ENCODE data around the gene HAO1. TPM values are rescaled to one million over a fixed set of nuclear protein-coding genes. Genes with fewer than 3 reads are reported as not detected.

HAO1 gene
- total RNA-seq, 1 donor, result not detected

GRCh38 chr20:7893014-7893730 lies 47.1 kb downstream of the HAO1 start:
- Histone ChIP-seq H3K9me3 (ENCODE audit: low read depth, low read length) (no peaks in the 10 kb centered on the region), H3K4me1 (ENCODE audit: insufficient read depth, low read length) (no peaks in the 10 kb centered on the region), H3K27ac (ENCODE audit: low read depth, low read length) (no peak overlapping the region), H3K4me2 (ENCODE audit: insufficient read depth, low read length) (no peak overlapping the region), H3K36me3 (ENCODE audit: insufficient read depth, low read length) (no peaks in the 10 kb centered on the region), H3K79me2 (ENCODE audit: insufficient read depth, low read length) (no peaks in the 10 kb centered on the region), H2AFZ (ENCODE audit: low read length) (no peak overlapping the region), H3K4me3 (ENCODE audit: insufficient read depth, low read length) (no peak overlapping the region), H4K20me1 (ENCODE audit: insufficient read depth, low read length) (no peaks in the 10 kb centered on the region), H3K27me3 (ENCODE audit: insufficient read depth, low read length) (no peaks in the 10 kb centered on the region)
- no peak for TF ChIP-seq CTCF (IDR thresholded peaks at IDR 0.05; ENCODE audit: extremely low read depth, low read depth, low read length)
- no peak for DNase-seq (ENCODE audit: insufficient read length, low spot score, missing footprints)

- no peak for DNase-seq (ENCODE audit: insufficient read length, low spot score, missing footprints)
- TF ChIP-seq CTCF (IDR thresholded peaks at IDR 0.05; ENCODE audit: extremely low read depth, low read depth, low read length), result no peak
- no peaks in the 10 kb centered on the region for H3K79me2 ChIP-seq (ENCODE audit: insufficient read depth, low read length)
- no peaks in the 10 kb centered on the region for H3K4me1 ChIP-seq (ENCODE audit: insufficient read depth, low read length)
- no peak overlapping the region for H2AFZ ChIP-seq (ENCODE audit: low read length)
- H4K20me1 ChIP-seq (ENCODE audit: insufficient read depth, low read length), result no peaks in the 10 kb centered on the region
- H3K9me3 ChIP-seq (ENCODE audit: low read depth, low read length), result no peaks in the 10 kb centered on the region
- no peak overlapping the region for H3K27ac ChIP-seq (ENCODE audit: low read depth, low read length)
- no peaks in the 10 kb centered on the region for H3K36me3 ChIP-seq (ENCODE audit: insufficient read depth, low read length)
- H3K4me2 ChIP-seq (ENCODE audit: insufficient read depth, low read length), result no peak overlapping the region
- H3K27me3 ChIP-seq (ENCODE audit: insufficient read depth, low read length), result no peaks in the 10 kb centered on the region
- no peak overlapping the region for H3K4me3 ChIP-seq (ENCODE audit: insufficient read depth, low read length)
Measured at GRCh38 chr20:7891705-7892104, 48.6 kb downstream of the HAO1 start.

- no peaks in the 10 kb centered on the region for H4K20me1 ChIP-seq (ENCODE audit: insufficient read depth, low read length)
- no peaks in the 10 kb centered on the region for H3K4me1 ChIP-seq (ENCODE audit: insufficient read depth, low read length)
- H3K27me3 ChIP-seq (ENCODE audit: insufficient read depth, low read length), result no peaks in the 10 kb centered on the region
- H3K27ac ChIP-seq (ENCODE audit: low read depth, low read length), result no peak overlapping the region
- no peak for DNase-seq (ENCODE audit: insufficient read length, low spot score, missing footprints)
- no peak overlapping the region for H3K4me2 ChIP-seq (ENCODE audit: insufficient read depth, low read length)
- no peak overlapping the region for H3K4me3 ChIP-seq (ENCODE audit: insufficient read depth, low read length)
- H2AFZ ChIP-seq (ENCODE audit: low read length), result no peak overlapping the region
- no peak for TF ChIP-seq CTCF (IDR thresholded peaks at IDR 0.05; ENCODE audit: extremely low read depth, low read depth, low read length)
- H3K79me2 ChIP-seq (ENCODE audit: insufficient read depth, low read length), result no peaks in the 10 kb centered on the region
- no peaks in the 10 kb centered on the region for H3K36me3 ChIP-seq (ENCODE audit: insufficient read depth, low read length)
- no peaks in the 10 kb centered on the region for H3K9me3 ChIP-seq (ENCODE audit: low read depth, low read length)
Measured at GRCh38 chr20:7889736-7890135, 50.5 kb downstream of the HAO1 start.

GRCh38 chr20:7883741-7884140 lies 56.5 kb downstream of the HAO1 start:
- no peaks in the 10 kb centered on the region for H3K9me3 ChIP-seq (ENCODE audit: low read depth, low read length)
- no peaks in the 10 kb centered on the region for H3K4me1 ChIP-seq (ENCODE audit: insufficient read depth, low read length)
- no peaks in the 10 kb centered on the region for H4K20me1 ChIP-seq (ENCODE audit: insufficient read depth, low read length)
- DNase-seq (ENCODE audit: insufficient read length, low spot score, missing footprints), result no peak
- no peak overlapping the region for H3K4me2 ChIP-seq (ENCODE audit: insufficient read depth, low read length)
- no peak overlapping the region for H3K4me3 ChIP-seq (ENCODE audit: insufficient read depth, low read length)
- H3K79me2 ChIP-seq (ENCODE audit: insufficient read depth, low read length), result no peaks in the 10 kb centered on the region
- no peak overlapping the region for H2AFZ ChIP-seq (ENCODE audit: low read length)
- no peaks in the 10 kb centered on the region for H3K27me3 ChIP-seq (ENCODE audit: insufficient read depth, low read length)
- TF ChIP-seq CTCF (IDR thresholded peaks at IDR 0.05; ENCODE audit: extremely low read depth, low read depth, low read length), result no peak
- no peaks in the 10 kb centered on the region for H3K36me3 ChIP-seq (ENCODE audit: insufficient read depth, low read length)
- H3K27ac ChIP-seq (ENCODE audit: low read depth, low read length), result no peak overlapping the region

All from osteoblast (primary cell).